SK-N-SH (cell line): ENCODE results near the gene MINDY4. TPM values are rescaled to one million over a fixed set of nuclear protein-coding genes. Genes with fewer than 3 reads are reported as not detected.

Source experiments
- CTCF ChIA-PET: fragments of 300-600, 350-600 bp; formaldehyde crosslinking; extraction: SDS; loops from one replicate; lab custom pipeline; 2021; lab: Yijun Ruan, JAX
- POLR2A ChIA-PET: fragments of 350-600 bp; sonication (Branson Sonifier 250); formaldehyde crosslinking; extraction: SDS; loops from one replicate; lab custom pipeline; 2020; ENCODE audit warnings: antibody characterized with exemption, inconsistent platforms; lab: Yijun Ruan, JAX
- DNase-seq: peaks from one replicate; pipeline ENCODE4 v3.0.0; 2012
- H2AFZ ChIP-seq: fragments of 200-600 bp; sonication (generic); 2 replicates; pipeline ENCODE4 v1.8.1; 2016; ENCODE audit warnings: antibody characterized with exemption, mild to moderate bottlenecking, low read depth
- H3F3A ChIP-seq: fragments of 200-600 bp; sonication (generic); replicated peaks from 2 replicates; pipeline ENCODE3; 2016; ENCODE audit warnings: antibody characterized with exemption, mild to moderate bottlenecking; ENCODE audit not compliant: insufficient read depth
- H3K27ac ChIP-seq, 2 experiments: fragments of 200-500 bp in 1 of 2; fragments of 200-600 bp in 1 of 2; sonication (Bioruptor generic) in 1 of 2; sonication (generic), shearing (Covaris generic) in 1 of 2; 2 replicates each; pipeline versions ENCODE4 v1.5.1 to v1.6.1; 2014 to 2016; ENCODE audit warnings: low read depth in 2 of 2, inconsistent platforms in 1 of 2, low read length in 1 of 2, mild to moderate bottlenecking in 1 of 2, mixed read lengths in 1 of 2
- H3K27me3 ChIP-seq: fragments of 200-600 bp; sonication (generic), shearing (Covaris generic); 2 replicates; pipeline ENCODE4 v1.6.1; 2016; ENCODE audit warnings: mixed run types; ENCODE audit not compliant: insufficient read depth
- H3K36me3 ChIP-seq, 2 experiments: fragments of 200-500 bp in 1 of 2; fragments of 200-600 bp in 1 of 2; sonication (Bioruptor generic) in 1 of 2; sonication (generic) in 1 of 2; replicated peaks in 1 of 2; 2 replicates each; pipeline versions ENCODE3 to v1.5.1; 2014 to 2016; ENCODE audit warnings: low read length in 1 of 2, mild to moderate bottlenecking in 1 of 2; ENCODE audit not compliant: insufficient read depth in 2 of 2, control insufficient read depth in 1 of 2
- H3K4me1 ChIP-seq, 2 experiments: fragments of 200-500 bp in 1 of 2; fragments of 200-600 bp in 1 of 2; sonication (Bioruptor generic) in 1 of 2; sonication (generic), shearing (Covaris generic) in 1 of 2; 2 replicates each; pipeline versions ENCODE4 v1.5.1 to v1.6.1; 2014 to 2016; ENCODE audit warnings: low read depth in 1 of 2, low read length in 1 of 2, mixed run types in 1 of 2; ENCODE audit not compliant: insufficient read depth in 2 of 2, control insufficient read depth in 1 of 2
- H3K4me2 ChIP-seq: fragments of 200-600 bp; sonication (generic), shearing (Covaris generic); 2 replicates; pipeline ENCODE4 v1.6.1; 2017; ENCODE audit warnings: mixed run types
- H3K4me3 ChIP-seq, 2 experiments: fragments of 200-500 bp in 1 of 2; fragments of 200-600 bp in 1 of 2; sonication (Bioruptor generic) in 1 of 2; sonication (generic), shearing (Covaris generic) in 1 of 2; 2 replicates each; pipeline versions ENCODE4 v1.5.1 to v1.8.1; 2014 to 2016; ENCODE audit warnings: low read depth in 2 of 2, inconsistent platforms in 1 of 2, low read length in 1 of 2, mild to moderate bottlenecking in 1 of 2, mixed read lengths in 1 of 2, moderate library complexity in 1 of 2
- H3K79me2 ChIP-seq: fragments of 200-600 bp; sonication (generic); 2 replicates; pipeline ENCODE4 v1.8.1; 2017; ENCODE audit warnings: mild to moderate bottlenecking; ENCODE audit not compliant: insufficient read depth
- H3K9ac ChIP-seq: fragments of 200-600 bp; sonication (generic); 2 replicates; pipeline ENCODE4 v1.6.1; 2017; ENCODE audit warnings: mixed run types
- H3K9me2 ChIP-seq: fragments of 200-600 bp; sonication (generic); 2 replicates; pipeline ENCODE4 v1.6.1; 2017; ENCODE audit warnings: mixed run types
- H3K9me3 ChIP-seq: fragments of 200-600 bp; sonication (generic); 2 replicates; pipeline ENCODE4 v1.6.1; 2017; ENCODE audit warnings: mixed run types, mild to moderate bottlenecking, moderate library complexity
- H4K20me1 ChIP-seq: fragments of 200-600 bp; sonication (generic); 2 replicates; pipeline ENCODE4 v1.6.1; 2017; ENCODE audit warnings: mild to moderate bottlenecking, mixed run types; ENCODE audit not compliant: insufficient read depth
- ELF1 ChIP-seq: IDR thresholded peaks from 2 replicates; pipeline ENCODE4 v1.4.0; 2012
- EZH2phosphoT487 ChIP-seq: fragments of 200-600 bp; sonication (generic); IDR thresholded peaks from 2 replicates; pipeline ENCODE4 v1.6.1; 2017; ENCODE audit warnings: low read depth, mixed run types, mild to moderate bottlenecking, antibody characterized with exemption, moderate library complexity, borderline replicate concordance
- FOSL2 ChIP-seq: IDR thresholded peaks from 2 replicates; pipeline ENCODE4 v1.4.0; 2012; ENCODE audit warnings: low read depth, mild to moderate bottlenecking, moderate library complexity, borderline replicate concordance
- FOXJ3 ChIP-seq: sonication (generic); formaldehyde crosslinking; IDR thresholded peaks from 2 replicates; pipeline ENCODE4 v1.5.1; 2020; ENCODE audit warnings: mild to moderate bottlenecking, missing genetic modification reagents
- GABPA ChIP-seq: IDR thresholded peaks from 2 replicates; pipeline ENCODE4 v1.4.0; 2012; ENCODE audit warnings: low read depth, mild to moderate bottlenecking
- GATA2 ChIP-seq: sonication (generic); formaldehyde crosslinking; IDR thresholded peaks from 2 replicates; pipeline ENCODE4 v1.5.0; 2020; ENCODE audit warnings: mild to moderate bottlenecking, missing genetic modification reagents
- JUND ChIP-seq: IDR thresholded peaks from 2 replicates; pipeline ENCODE4 v1.4.0; 2012
- MEF2A ChIP-seq: IDR thresholded peaks from 2 replicates; pipeline ENCODE4 v1.4.0; 2012; ENCODE audit warnings: low read depth, borderline replicate concordance
- MXI1 ChIP-seq: IDR thresholded peaks from 2 replicates; pipeline ENCODE4 v1.6.1; 2012; ENCODE audit warnings: mild to moderate bottlenecking, low read depth, low read length, improper control_type of control experiment
- NFIC ChIP-seq: IDR thresholded peaks from 2 replicates; pipeline ENCODE4 v1.4.0; 2012; ENCODE audit warnings: borderline replicate concordance
- RFX5 ChIP-seq: IDR thresholded peaks from 2 replicates; pipeline ENCODE4 v1.6.1; 2012; ENCODE audit warnings: mild to moderate bottlenecking, improper control_type of control experiment, low read length
- SIN3A ChIP-seq: IDR thresholded peaks from 2 replicates; pipeline ENCODE4 v1.6.1; 2012; ENCODE audit warnings: low read depth, mild to moderate bottlenecking, low read length, moderate library complexity, borderline replicate concordance
- SMC3 ChIP-seq: IDR thresholded peaks from 2 replicates; pipeline ENCODE4 v1.6.1; 2012; ENCODE audit warnings: low read depth, low read length, improper control_type of control experiment
- TAF1 ChIP-seq: IDR thresholded peaks from 2 replicates; pipeline ENCODE4 v1.6.1; 2012; ENCODE audit warnings: low read depth, mild to moderate bottlenecking, low read length, moderate library complexity, borderline replicate concordance
- TEAD4 ChIP-seq: IDR thresholded peaks from 2 replicates; pipeline ENCODE4 v1.4.0; 2012; ENCODE audit warnings: mild to moderate bottlenecking, borderline replicate concordance; ENCODE audit not compliant: insufficient read depth
- WGBS: methylation state at CpG from one replicate; pipeline ENCODE4 v1.1.6; 2017; ENCODE audit warnings: low lambda C conversion rate; 5-methylcytosine and 5-hydroxymethylcytosine counted together
- polyA plus RNA-seq, 3 experiments: library from polyadenylated mRNA; depleted of rRNA; stranded (reverse); fragments of >200 nt; gene quantifications; 2 replicates each; pipeline ENCODE4 v1.2.3, GENCODE V29; 2012
- TF ChIP-seq, protein P1 (sequence below): fragments of 150-350 bp; IDR thresholded peaks from 2 replicates; pipeline ENCODE4 v1.6.1; 2017; ENCODE audit warnings: antibody characterized with exemption, low read length, low read depth, borderline replicate concordance
- TF ChIP-seq, protein P2 (sequence below): fragments of 200-600 bp; sonication (generic); IDR thresholded peaks from 2 replicates; pipeline ENCODE4 v1.6.1; 2017; ENCODE audit warnings: antibody characterized with exemption, mild to moderate bottlenecking, moderate library complexity
- TF ChIP-seq, protein P3 (sequence below): IDR thresholded peaks from 2 replicates; pipeline ENCODE4 v1.4.0; 2012; ENCODE audit warnings: low read depth, borderline replicate concordance
- TF ChIP-seq, protein P4 (sequence below): IDR thresholded peaks from 2 replicates; pipeline ENCODE4 v1.4.0; 2012; ENCODE audit warnings: low read depth
- TF ChIP-seq, protein P5 (sequence below): IDR thresholded peaks from 2 replicates; pipeline ENCODE4 v1.6.1; 2012; ENCODE audit warnings: mild to moderate bottlenecking, low read depth, low read length, moderate library complexity

The MINDY4 gene
- polyA plus RNA-seq, 1 of the 3 experiments (the other 2 are of a cell fraction), result 1.8 TPM

DNA sequence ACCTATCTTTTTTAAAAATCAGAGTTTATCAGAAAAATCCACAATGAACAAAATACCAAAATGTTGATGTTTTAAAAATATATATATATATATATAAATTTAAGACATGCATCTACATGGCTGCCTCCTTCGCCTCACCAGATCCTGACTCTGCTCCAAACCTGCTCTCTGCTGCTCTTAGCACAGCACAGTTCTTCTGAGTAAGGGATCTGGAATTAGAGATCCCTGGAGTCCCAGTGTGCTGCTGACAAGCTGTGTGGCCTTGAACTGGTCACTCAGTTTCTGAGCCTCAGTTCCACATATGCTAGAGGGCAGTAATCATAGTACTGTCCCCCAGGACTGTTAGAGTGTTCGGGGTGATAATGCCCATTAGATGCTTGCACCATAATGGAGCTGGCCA lies 87.4 kb downstream of the MINDY4 start:
- no peak overlapping the region for H3K9ac ChIP-seq
- H3F3A ChIP-seq, result no peaks in the 10 kb centered on the region
- no peaks in the 10 kb centered on the region for H3K9me3 ChIP-seq
- H4K20me1 ChIP-seq, result no peaks in the 10 kb centered on the region
- no peak overlapping the region for H3K4me2 ChIP-seq
- H3K9me2 ChIP-seq, result no peaks in the 10 kb centered on the region
- H3K27me3 ChIP-seq, result no peaks in the 10 kb centered on the region
- no peak overlapping the region for H3K27ac ChIP-seq
- no peak overlapping the region for H3K4me3 ChIP-seq
- ChIA-PET POLR2A (no interaction called here), CTCF (interaction anchor here (0.9 to 4.7 kb wide), 3 partner anchors 11 to 275 kb away, joined by 3 to 21 read pairs (median 3); no protein-coding TSS in a partner anchor)
- WGBS, result 98% methylated on average over 2 of the region's 2 CpGs
- H2AFZ ChIP-seq, result no peak overlapping the region
- no peak for DNase-seq
- TF ChIP-seq FOSL2 (no peak), JUND (no peak), TAF1 (no peak), GABPA (no peak), ELF1 (no peak), MXI1 (no peak), MEF2A (no peak)
- peaks cover 0 to 2% of the 10 kb centered on the region in 2 experiments for H3K36me3 ChIP-seq
- no peaks in the 10 kb centered on the region for H3K79me2 ChIP-seq
- peaks cover 0 to 49% of the 10 kb centered on the region in 2 experiments; a peak in 2 of 4 replicates for H3K4me1 ChIP-seq

DNA sequence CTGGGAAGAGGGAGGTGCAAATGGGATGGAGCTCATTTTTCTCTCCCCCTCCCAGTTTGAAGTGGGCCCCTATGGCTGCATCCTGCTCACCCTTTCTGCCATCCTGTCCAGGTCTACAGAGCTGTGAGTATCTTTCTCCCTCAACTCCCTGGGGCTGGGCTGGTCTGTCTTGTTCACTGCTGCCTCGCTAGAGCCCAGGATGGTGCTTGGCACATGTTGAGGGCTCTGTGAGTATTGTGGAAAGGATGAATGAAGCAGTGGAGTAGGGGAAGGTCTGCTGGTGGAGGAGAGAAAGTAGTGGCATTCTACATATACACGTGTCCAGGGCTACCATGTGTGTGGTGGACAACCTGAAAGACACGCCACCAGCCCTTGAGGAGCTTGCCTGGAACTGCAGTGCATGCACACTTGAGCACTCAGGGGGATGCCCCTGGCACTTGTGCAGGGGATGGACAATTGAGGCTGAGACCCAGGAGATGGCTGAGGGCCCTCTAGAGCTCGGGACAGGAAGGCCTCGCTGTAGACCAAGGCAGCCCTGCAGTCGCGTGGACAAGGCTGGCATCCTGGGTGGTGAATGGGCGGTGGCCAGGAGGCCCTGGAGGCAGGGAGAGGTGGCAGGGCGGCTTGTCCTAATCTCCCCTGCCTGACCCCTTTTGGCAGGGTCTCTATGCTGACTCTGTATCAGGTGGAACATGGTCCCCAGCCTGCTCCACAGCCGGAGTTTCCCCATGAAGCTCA lies 88.2 kb downstream of the MINDY4 start:
- H3K9me3 ChIP-seq, result no peaks in the 10 kb centered on the region
- no peaks in the 10 kb centered on the region for H4K20me1 ChIP-seq
- H3K4me3 ChIP-seq, result no peak overlapping the region
- POLR2A ChIA-PET, result no interaction called here
- H3K9me2 ChIP-seq, result no peaks in the 10 kb centered on the region
- CTCF ChIA-PET, result interaction anchor here (0.9 to 4.7 kb wide), 3 partner anchors 11 to 79 kb away, joined by 3 to 21 read pairs (median 4); no protein-coding TSS in a partner anchor
- WGBS, result 87% methylated on average over 10 of the region's 10 CpGs
- no peak overlapping the region for H2AFZ ChIP-seq
- H3K79me2 ChIP-seq, result no peaks in the 10 kb centered on the region
- H3K4me2 ChIP-seq, result no peak overlapping the region
- no peak overlapping the region; a peak in 1 of 4 replicates for H3K27ac ChIP-seq
- no peaks in the 10 kb centered on the region for H3K27me3 ChIP-seq
- peaks cover 0 to 2% of the 10 kb centered on the region in 2 experiments for H3K36me3 ChIP-seq
- peaks cover 0 to 53% of the 10 kb centered on the region in 2 experiments; a peak in 2 of 4 replicates for H3K4me1 ChIP-seq
- no peak overlapping the region for H3K9ac ChIP-seq
- DNase-seq, result no peak
- no peaks in the 10 kb centered on the region for H3F3A ChIP-seq
- TF ChIP-seq MXI1 (no peak), ELF1 (no peak), NFIC (no peak), EZH2phosphoT487 (no peak), GATA2 (CRISPR knock-in tag) (no peak), TEAD4 (no peak), SMC3 (no peak), SIN3A (no peak), RFX5 (no peak), FOXJ3 (CRISPR knock-in tag) (no peak)
- TF ChIP-seq, protein P1, sequence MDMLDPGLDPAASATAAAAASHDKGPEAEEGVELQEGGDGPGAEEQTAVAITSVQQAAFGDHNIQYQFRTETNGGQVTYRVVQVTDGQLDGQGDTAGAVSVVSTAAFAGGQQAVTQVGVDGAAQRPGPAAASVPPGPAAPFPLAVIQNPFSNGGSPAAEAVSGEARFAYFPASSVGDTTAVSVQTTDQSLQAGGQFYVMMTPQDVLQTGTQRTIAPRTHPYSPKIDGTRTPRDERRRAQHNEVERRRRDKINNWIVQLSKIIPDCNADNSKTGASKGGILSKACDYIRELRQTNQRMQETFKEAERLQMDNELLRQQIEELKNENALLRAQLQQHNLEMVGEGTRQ, result no peak
- TF ChIP-seq, protein P2, sequence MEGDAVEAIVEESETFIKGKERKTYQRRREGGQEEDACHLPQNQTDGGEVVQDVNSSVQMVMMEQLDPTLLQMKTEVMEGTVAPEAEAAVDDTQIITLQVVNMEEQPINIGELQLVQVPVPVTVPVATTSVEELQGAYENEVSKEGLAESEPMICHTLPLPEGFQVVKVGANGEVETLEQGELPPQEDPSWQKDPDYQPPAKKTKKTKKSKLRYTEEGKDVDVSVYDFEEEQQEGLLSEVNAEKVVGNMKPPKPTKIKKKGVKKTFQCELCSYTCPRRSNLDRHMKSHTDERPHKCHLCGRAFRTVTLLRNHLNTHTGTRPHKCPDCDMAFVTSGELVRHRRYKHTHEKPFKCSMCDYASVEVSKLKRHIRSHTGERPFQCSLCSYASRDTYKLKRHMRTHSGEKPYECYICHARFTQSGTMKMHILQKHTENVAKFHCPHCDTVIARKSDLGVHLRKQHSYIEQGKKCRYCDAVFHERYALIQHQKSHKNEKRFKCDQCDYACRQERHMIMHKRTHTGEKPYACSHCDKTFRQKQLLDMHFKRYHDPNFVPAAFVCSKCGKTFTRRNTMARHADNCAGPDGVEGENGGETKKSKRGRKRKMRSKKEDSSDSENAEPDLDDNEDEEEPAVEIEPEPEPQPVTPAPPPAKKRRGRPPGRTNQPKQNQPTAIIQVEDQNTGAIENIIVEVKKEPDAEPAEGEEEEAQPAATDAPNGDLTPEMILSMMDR, result no peak
- TF ChIP-seq, protein P3, sequence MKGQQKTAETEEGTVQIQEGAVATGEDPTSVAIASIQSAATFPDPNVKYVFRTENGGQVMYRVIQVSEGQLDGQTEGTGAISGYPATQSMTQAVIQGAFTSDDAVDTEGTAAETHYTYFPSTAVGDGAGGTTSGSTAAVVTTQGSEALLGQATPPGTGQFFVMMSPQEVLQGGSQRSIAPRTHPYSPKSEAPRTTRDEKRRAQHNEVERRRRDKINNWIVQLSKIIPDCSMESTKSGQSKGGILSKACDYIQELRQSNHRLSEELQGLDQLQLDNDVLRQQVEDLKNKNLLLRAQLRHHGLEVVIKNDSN, result no peak
- TF ChIP-seq, protein P4, sequence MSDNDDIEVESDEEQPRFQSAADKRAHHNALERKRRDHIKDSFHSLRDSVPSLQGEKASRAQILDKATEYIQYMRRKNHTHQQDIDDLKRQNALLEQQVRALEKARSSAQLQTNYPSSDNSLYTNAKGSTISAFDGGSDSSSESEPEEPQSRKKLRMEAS, result no peak
- TF ChIP-seq, protein P5, sequence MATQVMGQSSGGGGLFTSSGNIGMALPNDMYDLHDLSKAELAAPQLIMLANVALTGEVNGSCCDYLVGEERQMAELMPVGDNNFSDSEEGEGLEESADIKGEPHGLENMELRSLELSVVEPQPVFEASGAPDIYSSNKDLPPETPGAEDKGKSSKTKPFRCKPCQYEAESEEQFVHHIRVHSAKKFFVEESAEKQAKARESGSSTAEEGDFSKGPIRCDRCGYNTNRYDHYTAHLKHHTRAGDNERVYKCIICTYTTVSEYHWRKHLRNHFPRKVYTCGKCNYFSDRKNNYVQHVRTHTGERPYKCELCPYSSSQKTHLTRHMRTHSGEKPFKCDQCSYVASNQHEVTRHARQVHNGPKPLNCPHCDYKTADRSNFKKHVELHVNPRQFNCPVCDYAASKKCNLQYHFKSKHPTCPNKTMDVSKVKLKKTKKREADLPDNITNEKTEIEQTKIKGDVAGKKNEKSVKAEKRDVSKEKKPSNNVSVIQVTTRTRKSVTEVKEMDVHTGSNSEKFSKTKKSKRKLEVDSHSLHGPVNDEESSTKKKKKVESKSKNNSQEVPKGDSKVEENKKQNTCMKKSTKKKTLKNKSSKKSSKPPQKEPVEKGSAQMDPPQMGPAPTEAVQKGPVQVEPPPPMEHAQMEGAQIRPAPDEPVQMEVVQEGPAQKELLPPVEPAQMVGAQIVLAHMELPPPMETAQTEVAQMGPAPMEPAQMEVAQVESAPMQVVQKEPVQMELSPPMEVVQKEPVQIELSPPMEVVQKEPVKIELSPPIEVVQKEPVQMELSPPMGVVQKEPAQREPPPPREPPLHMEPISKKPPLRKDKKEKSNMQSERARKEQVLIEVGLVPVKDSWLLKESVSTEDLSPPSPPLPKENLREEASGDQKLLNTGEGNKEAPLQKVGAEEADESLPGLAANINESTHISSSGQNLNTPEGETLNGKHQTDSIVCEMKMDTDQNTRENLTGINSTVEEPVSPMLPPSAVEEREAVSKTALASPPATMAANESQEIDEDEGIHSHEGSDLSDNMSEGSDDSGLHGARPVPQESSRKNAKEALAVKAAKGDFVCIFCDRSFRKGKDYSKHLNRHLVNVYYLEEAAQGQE, result no peak
